Liver (tissue), 3 donors: Measurements from ENCODE around the gene IKZF3.

Experiments used
- FOXA1 ChIP-seq: IDR thresholded peaks from 2 replicates; pipeline ENCODE4 v1.6.1; 2016; ENCODE audit warnings: antibody characterized with exemption
- HNF4A ChIP-seq, 2 donors: conservative IDR thresholded peaks; 2 replicates each; pipeline ENCODE4 v1.6.1; 2016; ENCODE audit warnings: antibody characterized with exemption in 2 of 2, mild to moderate bottlenecking in 2 of 2
- JUND ChIP-seq, 2 donors: IDR thresholded peaks; 2 replicates each; pipeline ENCODE4 v1.6.1; 2016; ENCODE audit warnings: antibody characterized with exemption in 2 of 2
- NR2F2 ChIP-seq: IDR thresholded peaks from 2 replicates; pipeline ENCODE4 v1.6.1; 2016; ENCODE audit warnings: antibody characterized with exemption
- RAD21 ChIP-seq, 2 donors: IDR thresholded peaks; 2 replicates each; pipeline ENCODE4 v1.6.1; 2016; ENCODE audit warnings: antibody characterized with exemption in 2 of 2, mild to moderate bottlenecking in 2 of 2
- RXRA ChIP-seq, 2 donors: IDR thresholded peaks; 2 replicates each; pipeline ENCODE4 v1.6.1; 2017 to 2018; ENCODE audit warnings: antibody characterized with exemption in 2 of 2, mild to moderate bottlenecking in 1 of 2
- YY1 ChIP-seq: IDR thresholded peaks from 2 replicates; pipeline ENCODE4 v1.6.1; 2016; ENCODE audit warnings: antibody characterized with exemption, mild to moderate bottlenecking
- TF ChIP-seq, protein P1 (sequence below): fragments of 150-350 bp; IDR thresholded peaks from 2 replicates; pipeline ENCODE4 v1.5.1; 2017; ENCODE audit warnings: improper control_type of control experiment, low read depth, low read length; ENCODE audit not compliant: missing input control
- TF ChIP-seq, protein P2 (sequence below): IDR thresholded peaks from 2 replicates; pipeline ENCODE4 v1.6.1; 2016; ENCODE audit warnings: antibody characterized with exemption
- TF ChIP-seq, protein P3 (sequence below): IDR thresholded peaks from 2 replicates; pipeline ENCODE4 v1.6.1; 2016; ENCODE audit warnings: antibody characterized with exemption
- TF ChIP-seq, protein P4 (sequence below): IDR thresholded peaks from 2 replicates; pipeline ENCODE4 v1.6.1; 2016; ENCODE audit warnings: antibody characterized with exemption, mild to moderate bottlenecking
- donor health status: healthy.
- donor health status: healthy.

DNA sequence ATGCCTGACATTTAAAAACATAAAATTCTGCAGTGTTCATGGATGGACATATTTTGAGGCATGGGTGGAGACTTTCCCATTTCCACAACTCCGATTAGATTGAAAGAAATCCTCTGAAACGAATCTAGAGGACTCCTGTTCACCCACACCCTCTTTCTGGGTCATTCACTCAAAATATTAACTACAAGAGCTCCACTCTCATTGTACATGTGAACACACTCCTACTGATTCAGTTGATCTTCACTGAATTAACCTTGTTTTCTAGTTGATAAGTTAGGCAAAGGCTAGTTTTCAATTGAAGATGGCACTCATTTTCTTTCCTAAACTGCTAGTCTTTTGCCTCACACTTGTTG, 82.3 kb downstream of the IKZF3 start:
- TF ChIP-seq, protein P1, sequence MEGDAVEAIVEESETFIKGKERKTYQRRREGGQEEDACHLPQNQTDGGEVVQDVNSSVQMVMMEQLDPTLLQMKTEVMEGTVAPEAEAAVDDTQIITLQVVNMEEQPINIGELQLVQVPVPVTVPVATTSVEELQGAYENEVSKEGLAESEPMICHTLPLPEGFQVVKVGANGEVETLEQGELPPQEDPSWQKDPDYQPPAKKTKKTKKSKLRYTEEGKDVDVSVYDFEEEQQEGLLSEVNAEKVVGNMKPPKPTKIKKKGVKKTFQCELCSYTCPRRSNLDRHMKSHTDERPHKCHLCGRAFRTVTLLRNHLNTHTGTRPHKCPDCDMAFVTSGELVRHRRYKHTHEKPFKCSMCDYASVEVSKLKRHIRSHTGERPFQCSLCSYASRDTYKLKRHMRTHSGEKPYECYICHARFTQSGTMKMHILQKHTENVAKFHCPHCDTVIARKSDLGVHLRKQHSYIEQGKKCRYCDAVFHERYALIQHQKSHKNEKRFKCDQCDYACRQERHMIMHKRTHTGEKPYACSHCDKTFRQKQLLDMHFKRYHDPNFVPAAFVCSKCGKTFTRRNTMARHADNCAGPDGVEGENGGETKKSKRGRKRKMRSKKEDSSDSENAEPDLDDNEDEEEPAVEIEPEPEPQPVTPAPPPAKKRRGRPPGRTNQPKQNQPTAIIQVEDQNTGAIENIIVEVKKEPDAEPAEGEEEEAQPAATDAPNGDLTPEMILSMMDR: no peak
- TF ChIP-seq, protein P2, sequence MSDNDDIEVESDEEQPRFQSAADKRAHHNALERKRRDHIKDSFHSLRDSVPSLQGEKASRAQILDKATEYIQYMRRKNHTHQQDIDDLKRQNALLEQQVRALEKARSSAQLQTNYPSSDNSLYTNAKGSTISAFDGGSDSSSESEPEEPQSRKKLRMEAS: no peak
- TF ChIP-seq, protein P3, sequence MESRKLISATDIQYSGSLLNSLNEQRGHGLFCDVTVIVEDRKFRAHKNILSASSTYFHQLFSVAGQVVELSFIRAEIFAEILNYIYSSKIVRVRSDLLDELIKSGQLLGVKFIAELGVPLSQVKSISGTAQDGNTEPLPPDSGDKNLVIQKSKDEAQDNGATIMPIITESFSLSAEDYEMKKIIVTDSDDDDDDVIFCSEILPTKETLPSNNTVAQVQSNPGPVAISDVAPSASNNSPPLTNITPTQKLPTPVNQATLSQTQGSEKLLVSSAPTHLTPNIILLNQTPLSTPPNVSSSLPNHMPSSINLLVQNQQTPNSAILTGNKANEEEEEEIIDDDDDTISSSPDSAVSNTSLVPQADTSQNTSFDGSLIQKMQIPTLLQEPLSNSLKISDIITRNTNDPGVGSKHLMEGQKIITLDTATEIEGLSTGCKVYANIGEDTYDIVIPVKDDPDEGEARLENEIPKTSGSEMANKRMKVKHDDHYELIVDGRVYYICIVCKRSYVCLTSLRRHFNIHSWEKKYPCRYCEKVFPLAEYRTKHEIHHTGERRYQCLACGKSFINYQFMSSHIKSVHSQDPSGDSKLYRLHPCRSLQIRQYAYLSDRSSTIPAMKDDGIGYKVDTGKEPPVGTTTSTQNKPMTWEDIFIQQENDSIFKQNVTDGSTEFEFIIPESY: no peak
- no peak for TF ChIP-seq HNF4A (conservative IDR thresholded peaks at IDR 0.05)
- no peak for TF ChIP-seq JUND (IDR thresholded peaks at IDR 0.05)
- no peak for TF ChIP-seq NR2F2
- no peak for TF ChIP-seq YY1
- TF ChIP-seq RXRA (IDR thresholded peaks at IDR 0.05): no peak
- no peak for TF ChIP-seq FOXA1
- TF ChIP-seq RAD21 (IDR thresholded peaks at IDR 0.05): no peak
- TF ChIP-seq, protein P4, sequence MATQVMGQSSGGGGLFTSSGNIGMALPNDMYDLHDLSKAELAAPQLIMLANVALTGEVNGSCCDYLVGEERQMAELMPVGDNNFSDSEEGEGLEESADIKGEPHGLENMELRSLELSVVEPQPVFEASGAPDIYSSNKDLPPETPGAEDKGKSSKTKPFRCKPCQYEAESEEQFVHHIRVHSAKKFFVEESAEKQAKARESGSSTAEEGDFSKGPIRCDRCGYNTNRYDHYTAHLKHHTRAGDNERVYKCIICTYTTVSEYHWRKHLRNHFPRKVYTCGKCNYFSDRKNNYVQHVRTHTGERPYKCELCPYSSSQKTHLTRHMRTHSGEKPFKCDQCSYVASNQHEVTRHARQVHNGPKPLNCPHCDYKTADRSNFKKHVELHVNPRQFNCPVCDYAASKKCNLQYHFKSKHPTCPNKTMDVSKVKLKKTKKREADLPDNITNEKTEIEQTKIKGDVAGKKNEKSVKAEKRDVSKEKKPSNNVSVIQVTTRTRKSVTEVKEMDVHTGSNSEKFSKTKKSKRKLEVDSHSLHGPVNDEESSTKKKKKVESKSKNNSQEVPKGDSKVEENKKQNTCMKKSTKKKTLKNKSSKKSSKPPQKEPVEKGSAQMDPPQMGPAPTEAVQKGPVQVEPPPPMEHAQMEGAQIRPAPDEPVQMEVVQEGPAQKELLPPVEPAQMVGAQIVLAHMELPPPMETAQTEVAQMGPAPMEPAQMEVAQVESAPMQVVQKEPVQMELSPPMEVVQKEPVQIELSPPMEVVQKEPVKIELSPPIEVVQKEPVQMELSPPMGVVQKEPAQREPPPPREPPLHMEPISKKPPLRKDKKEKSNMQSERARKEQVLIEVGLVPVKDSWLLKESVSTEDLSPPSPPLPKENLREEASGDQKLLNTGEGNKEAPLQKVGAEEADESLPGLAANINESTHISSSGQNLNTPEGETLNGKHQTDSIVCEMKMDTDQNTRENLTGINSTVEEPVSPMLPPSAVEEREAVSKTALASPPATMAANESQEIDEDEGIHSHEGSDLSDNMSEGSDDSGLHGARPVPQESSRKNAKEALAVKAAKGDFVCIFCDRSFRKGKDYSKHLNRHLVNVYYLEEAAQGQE: no peak
